Measurements from ENCODE around the gene DNAH6. TPM values are rescaled to one million over a fixed set of nuclear protein-coding genes. Genes with fewer than 3 reads are reported as not detected.
A peak's percentile ranks its signal among the peaks of the same experiment; 100 is the strongest.

The DNAH6 gene
- total and polyA plus RNA-seq, 2 of the 13 experiments (the other 11 are each of a cell fraction or from before 2014, with no cell fraction given), result 0.01 TPM; not detected in 1

GRCh38 chr2:84705858-84706257 is 189.6 kb downstream of the DNAH6 start (continued):
- TF ChIP-seq FIP1L1 (IDR thresholded peaks at IDR 0.05; ENCODE audit: borderline replicate concordance, insufficient read depth, low read depth, low read length), result no peak
- TF ChIP-seq NCOA2 (CRISPR knock-in tag; IDR thresholded peaks at IDR 0.05), result no peak
- no peak for TF ChIP-seq ZNF564 (CRISPR knock-in tag; IDR thresholded peaks at IDR 0.05)
- TF ChIP-seq ZNF589 (CRISPR knock-in tag; conservative IDR thresholded peaks at IDR 0.05), result no peak
- TF ChIP-seq ZNF614 (CRISPR knock-in tag; IDR thresholded peaks at IDR 0.05; ENCODE audit: borderline replicate concordance), result no peak
- TF ChIP-seq ZNF362 (CRISPR knock-in tag; IDR thresholded peaks at IDR 0.05; ENCODE audit: borderline replicate concordance), result no peak
- no peak for TF ChIP-seq MBNL3 (CRISPR knock-in tag; conservative IDR thresholded peaks at IDR 0.05)

DNA sequence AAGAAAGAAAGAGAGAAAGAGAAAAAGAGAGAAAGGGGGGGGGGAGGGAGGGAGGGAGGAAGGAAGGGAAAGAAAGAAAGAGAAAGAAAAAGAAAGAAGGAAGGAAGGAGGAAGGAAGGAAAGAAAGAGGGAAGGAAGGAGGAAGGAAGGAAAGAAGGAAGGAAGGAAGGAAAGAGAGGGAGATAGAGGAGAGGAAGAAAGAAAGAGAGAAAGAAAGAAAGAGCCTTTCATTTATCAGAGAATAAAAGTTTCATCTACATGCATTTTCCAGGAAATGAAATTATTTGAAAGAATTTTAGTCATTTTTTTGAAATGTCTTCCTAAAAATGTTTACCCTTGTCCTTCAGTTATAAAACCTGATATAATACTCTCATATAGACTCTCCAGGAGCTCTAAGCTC is 192.1 kb downstream of the DNAH6 start:
- Histone ChIP-seq H3K9ac (ENCODE audit: insufficient read depth, low read depth, low read length) (no peak overlapping the region), H3K4me3 (replicated peaks in 1 of 3; ENCODE audit: insufficient read depth in 1 of 3, low read depth in 2 of 3, low read length in 3 of 3) (no peak overlapping the region), H3K9me3 (ENCODE audit: low read length) (no peaks in the 10 kb centered on the region), H3K79me2 (ENCODE audit: insufficient read depth, low read length) (no peaks in the 10 kb centered on the region), H4K20me1 (ENCODE audit: insufficient read depth, low read length) (no peaks in the 10 kb centered on the region), H2AFZ (ENCODE audit: low read length) (no peak overlapping the region), H3K27me3 (ENCODE audit: control insufficient read depth in 1 of 2, insufficient read depth in 2 of 2, low read length in 2 of 2) (no peaks in the 10 kb centered on the region), H3K4me1 (ENCODE audit: insufficient read depth, low read length) (peaks cover 7% of the 10 kb centered on the region; the same call in 1 of the 2 replicates), H3K4me2 (ENCODE audit: low read depth, low read length) (no peak overlapping the region), H3K27ac (ENCODE audit: extremely low read length, insufficient read depth, low read length) (no peak overlapping the region), H3K36me3 (replicated peaks in 1 of 2; ENCODE audit: control insufficient read depth in 1 of 2, insufficient read depth in 2 of 2, low read length in 2 of 2) (no peaks in the 10 kb centered on the region)
- DNase-seq (ENCODE audit: low spot score) (no peak), FAIRE-seq (no peak), ATAC-seq (no peak)
- in situ Hi-C loops (cut with HindIII; ENCODE audit: extremely low pct_ligation_motif_present, low pct_unique_long_range_greater_than_20kb) (no loop called here), intact Hi-C loops (cut with micrococcal nuclease; ENCODE audit: unreplicated experiment) (no loop called here)
- ChIA-PET CTCF (ENCODE audit: low intra/inter-chr PET ratio, low total read pairs) (no interaction called here), POLR2A (no interaction called here)
- BruUV-seq (replicated peaks), result no TSS peak
- TF ChIP-seq SP5 (CRISPR knock-in tag; IDR thresholded peaks at IDR 0.05; ENCODE audit: borderline replicate concordance, low read depth), result no peak
- TF ChIP-seq HNRNPK (IDR thresholded peaks at IDR 0.05; ENCODE audit: low read depth, low read length, poor library complexity, severe bottlenecking), result peak; percentile 52
